ENCODE results near the gene CLDN11. TPM values are rescaled to one million over a fixed set of nuclear protein-coding genes. Genes with fewer than 3 reads are reported as not detected.

The CLDN11 gene
- 12.3 TPM for total RNA-seq

GRCh38 chr3:170418422-170419398 lies at the start of gene CLDN11:
Gene CLDN11, plus strand, starts transcription at chr3:170418868. Its CDS starts 199 bp downstream, at chr3:170419067.
- peak; percentile 52 for DNase-seq

- DNase-seq, result no peak
These were observed 49.7 kb upstream of the CLDN11 start for GRCh38 chr3:170368921-170369320.

- no peak for DNase-seq
These were observed 46.3 kb upstream of the CLDN11 start for GRCh38 chr3:170372190-170372879.

DNA sequence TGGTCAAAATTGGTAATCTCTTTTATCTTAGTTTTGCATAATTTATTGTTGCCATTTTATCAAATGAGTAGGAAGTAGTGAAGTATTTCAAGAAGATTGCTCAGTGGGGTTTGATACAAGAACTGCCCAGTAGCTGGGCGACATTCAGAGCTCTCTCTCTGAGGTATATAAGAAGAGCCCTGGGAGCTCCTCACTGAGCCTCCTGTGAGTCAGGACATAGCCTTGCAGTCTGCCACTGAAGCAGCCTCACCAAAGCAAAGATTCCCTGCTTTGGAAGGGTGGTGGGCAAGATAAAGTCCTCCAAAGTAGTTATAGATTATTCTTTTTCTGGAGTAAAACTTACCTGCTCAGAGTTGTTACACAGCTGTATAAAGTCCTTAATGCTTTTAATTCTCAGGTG lies 35.1 kb upstream of the CLDN11 start:
- no peak for DNase-seq

- DNase-seq, result no peak
These were observed 32.2 kb upstream of the CLDN11 start for GRCh38 chr3:170386468-170386867.

GRCh38 chr3:170387950-170388349 lies 30.7 kb upstream of the CLDN11 start:
- no peak for DNase-seq

GRCh38 chr3:170391108-170391507 lies 27.6 kb upstream of the CLDN11 start:
- DNase-seq, result no peak

DNA sequence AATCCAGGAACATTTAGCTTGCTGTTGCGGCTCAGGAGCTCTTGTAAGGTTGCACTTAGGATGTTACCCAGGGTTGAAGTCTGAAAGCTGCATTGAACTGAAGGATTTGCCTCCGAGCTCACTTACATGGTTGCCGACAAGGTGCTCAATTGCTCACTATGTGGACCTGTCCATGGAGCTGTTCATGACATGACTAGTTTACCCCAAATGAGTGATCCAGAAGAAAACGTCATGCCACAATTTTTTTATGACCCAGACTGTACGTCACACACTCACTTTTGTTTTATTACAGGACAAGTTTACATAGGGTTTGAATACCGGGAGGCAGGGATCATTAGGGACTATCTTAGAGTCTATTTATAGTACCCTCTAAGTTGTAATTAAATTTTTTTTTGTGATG lies 21.0 kb upstream of the CLDN11 start:
- no peak for DNase-seq

GRCh38 chr3:170405101-170405500 lies 13.6 kb upstream of the CLDN11 start:
- no peak for DNase-seq

GRCh38 chr3:170410428-170411029 lies 8.1 kb upstream of the CLDN11 start:
- no peak for DNase-seq

DNA sequence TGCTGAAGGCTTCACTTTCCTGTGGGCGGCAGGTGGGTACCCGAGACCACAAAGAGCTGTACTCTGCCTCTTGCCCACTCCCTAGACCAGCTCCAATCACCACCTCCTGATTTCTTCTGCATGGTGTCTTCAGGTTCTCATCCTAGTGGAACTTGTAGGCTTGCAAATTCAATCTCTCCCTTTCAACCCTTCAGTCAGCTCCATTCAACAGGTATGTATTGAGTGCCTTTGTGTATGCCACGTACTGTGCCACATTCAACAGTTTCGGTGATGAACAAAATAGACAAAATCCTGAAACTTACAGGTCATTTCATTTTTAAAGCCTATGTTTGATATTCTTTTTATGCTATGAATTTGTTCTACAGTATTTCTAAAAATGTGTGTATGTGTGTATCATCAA lies 5.4 kb upstream of the CLDN11 start:
- no peak for DNase-seq

GRCh38 chr3:170414202-170414663 lies 4.4 kb upstream of the CLDN11 start:
- peak; percentile 35 for DNase-seq

DNA sequence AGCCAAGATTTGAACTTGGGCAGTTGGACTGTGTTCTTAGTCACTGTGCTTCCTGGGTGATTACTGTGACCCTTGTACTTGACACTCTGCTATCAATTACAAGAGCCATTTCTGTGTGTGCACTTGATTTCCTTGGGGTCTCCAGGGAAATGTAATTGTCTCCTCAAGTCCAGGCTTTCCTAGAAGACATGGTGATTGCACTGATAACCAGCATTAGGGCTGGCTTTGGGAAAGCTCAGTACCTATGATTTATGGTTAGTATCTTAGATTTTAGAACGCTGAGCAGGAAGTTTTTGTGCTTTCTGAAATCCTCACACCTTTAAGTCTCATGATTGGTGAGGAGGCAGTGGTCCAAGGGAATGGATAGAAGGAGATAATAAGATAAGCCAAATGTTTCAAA lies 1.6 kb upstream of the CLDN11 start:
- no peak for DNase-seq

DNA sequence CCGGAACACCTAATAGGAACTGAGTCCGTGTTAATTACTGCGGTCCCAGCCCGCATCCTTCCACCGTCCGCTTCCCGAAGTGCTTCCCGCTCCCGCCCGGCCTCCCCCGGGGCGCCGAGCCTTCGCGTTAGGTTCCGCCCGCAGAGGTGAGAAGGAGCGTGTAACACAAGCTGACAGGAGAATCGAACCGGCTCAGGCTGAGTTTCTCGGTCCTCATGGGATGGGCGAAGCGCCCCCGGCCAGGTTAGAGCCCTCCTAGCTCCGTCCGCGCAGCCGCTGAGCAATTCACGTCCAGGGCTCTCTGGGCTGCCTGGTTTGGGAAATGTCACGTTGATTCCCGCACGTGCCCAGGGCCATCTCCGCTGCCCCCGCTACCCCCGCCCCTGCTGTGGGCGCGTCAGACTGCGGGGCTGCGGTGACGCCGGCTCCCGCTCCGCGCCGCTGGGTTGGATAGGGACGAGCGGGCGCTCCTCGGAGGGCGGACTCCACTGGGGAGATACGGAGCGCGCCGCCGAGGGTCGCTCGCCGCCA lies 954 bp downstream of the CLDN11 start:
- peak; percentile 35 for DNase-seq

GRCh38 chr3:170420307-170420821 lies 1.7 kb downstream of the CLDN11 start:
- DNase-seq, result no peak

DNA sequence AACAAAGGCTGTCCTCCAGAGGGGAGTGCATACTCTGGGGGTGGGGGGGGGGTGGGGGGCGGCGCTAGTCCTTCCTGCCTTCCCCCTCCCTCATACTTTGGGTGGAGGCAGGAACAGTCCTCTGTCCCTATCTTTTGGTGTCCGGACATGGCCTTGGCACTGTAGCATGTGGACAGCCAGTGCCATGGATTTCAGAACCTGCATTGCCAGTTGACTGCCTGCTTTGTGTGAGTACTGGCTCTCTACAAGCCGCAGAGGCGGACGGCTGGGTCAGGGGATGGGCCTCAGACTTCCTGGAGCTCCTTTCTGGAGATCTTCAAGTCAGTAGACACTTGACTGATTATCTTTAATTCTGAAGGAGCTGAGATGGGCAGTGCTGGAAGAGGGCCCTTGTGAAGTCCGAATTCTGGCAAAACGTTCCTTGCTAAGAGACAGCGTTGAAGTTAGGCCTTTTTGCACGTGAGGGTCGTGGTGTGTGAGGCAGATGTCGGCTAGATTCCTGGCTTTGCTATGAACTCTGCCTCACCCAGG lies 2.5 kb downstream of the CLDN11 start:
- peak; percentile 64 for DNase-seq

- DNase-seq, result no peak
These were observed 3.1 kb downstream of the CLDN11 start for GRCh38 chr3:170421758-170422157.

DNA sequence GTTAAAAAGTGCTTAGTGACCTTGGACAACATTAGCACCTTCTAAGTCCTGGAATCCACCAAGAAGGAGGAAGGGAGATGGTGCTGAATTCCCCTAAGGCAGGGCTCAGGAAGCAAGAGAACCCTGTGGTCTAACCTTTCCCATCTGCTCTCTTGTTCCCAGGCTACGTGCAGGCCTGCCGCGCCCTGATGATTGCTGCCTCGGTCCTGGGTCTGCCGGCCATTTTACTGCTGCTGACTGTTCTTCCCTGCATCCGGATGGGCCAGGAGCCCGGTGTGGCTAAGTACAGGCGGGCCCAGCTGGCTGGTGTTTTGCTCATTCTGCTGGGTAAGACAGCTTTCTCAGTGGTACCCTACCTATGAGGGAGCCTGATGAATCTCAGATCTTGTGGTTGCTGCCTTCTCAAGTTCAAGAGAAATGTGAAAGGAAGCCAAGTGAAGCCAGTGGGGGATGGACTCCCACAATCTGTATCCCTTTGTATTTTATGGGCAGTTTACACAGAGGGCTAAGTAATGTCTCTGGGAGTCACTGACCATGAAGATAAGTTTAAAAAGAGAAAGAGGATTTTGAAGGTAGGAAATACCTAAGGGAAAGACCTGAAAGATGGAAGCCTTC lies 4.4 kb downstream of the CLDN11 start:
- no peak for DNase-seq

DNA sequence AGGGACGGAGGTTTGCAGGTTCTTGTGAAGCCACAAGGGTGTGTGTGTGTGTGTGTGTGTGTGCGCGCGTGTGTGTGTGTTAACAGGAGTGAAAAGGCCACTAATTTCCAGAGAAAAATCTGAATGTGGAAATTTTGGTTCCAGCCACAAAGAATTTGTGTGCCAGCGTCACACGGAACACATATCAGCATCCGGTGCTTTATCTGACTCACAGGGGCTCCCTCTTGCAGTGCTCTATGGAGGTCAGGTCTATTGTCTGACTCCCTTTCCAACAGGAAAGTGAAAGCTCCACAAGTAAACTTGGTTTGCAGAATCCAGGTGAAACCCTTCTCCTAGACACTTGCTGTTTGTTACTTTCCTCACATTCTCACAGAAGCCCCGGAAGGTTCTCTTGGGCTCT lies 6.2 kb downstream of the CLDN11 start:
- DNase-seq, result no peak

DNA sequence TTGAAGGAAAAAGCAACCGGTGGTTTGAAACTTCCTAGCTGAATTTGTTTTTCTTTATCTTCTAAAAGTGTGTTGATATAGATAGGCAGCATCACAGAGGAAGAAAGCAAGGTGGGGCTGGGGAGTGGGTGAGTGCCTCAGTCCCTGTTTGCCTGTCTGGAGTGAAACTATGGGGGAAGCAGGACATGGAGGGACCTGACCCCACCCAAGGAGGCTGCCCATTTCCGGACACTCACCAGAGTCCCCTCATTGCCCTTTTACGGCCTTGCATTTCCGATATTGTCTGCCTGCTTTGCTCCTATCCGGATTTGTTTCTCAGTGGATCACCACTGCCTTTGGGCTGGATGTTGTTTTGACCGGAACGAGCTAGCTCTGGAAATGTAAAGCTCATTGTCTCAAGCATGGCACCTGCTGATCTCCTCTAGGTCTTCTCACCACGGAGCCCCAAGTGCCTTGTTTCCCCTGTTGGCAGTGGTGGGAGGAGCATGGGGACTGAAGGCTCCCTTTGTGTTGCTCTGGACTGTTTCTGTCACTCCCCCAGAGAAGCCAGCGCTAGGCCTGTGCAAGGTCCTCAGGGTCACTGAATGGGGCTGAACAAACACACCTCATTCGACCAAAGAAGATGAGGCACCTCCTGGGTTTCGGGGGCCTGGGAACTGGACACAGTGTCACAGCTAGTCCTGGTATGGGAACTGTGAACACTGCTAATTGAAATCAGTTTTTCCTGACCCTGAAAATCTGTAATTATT lies 7.0 kb downstream of the CLDN11 start:
- DNase-seq, result peak; percentile 64

DNA sequence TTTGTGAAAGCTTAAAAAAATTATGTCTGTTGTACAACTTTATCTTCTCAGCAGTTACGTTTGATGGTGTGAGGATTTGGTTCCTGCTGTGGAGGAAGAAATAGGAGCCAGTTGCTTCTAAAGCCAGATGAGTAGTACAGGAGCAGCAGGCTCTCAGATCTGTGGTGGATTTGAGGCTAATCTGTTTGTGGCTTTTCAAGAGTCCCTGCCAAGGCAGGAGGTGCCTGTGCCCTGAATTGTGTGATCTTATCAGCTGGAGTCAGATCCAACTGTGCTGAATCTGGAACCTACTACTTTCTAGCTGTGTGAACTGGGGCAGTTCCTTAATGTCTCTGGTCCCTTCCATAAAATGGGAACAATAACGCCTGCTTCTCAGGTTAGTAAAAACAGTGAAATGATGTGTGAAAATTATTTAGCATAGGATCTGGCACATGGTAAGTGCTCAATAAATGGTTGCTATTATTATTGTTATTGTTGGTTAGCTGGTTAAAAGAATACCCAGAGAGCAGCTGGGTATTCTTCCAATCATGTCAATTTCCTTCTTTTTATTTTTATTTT lies 7.7 kb downstream of the CLDN11 start:
- no peak for DNase-seq
